SK-N-SH (cell line): ENCODE data around the gene SETBP1. TPM values are rescaled to one million over a fixed set of nuclear protein-coding genes. Genes with fewer than 3 reads are reported as not detected.

Experiments
- CTCF ChIA-PET: fragments of 300-600, 350-600 bp; formaldehyde crosslinking; extraction: SDS; loops from one replicate; lab custom pipeline; 2021; lab: Yijun Ruan, JAX
- POLR2A ChIA-PET: fragments of 350-600 bp; sonication (Branson Sonifier 250); formaldehyde crosslinking; extraction: SDS; loops from one replicate; lab custom pipeline; 2020; ENCODE audit warnings: antibody characterized with exemption, inconsistent platforms; lab: Yijun Ruan, JAX
- DNase-seq: peaks from one replicate; pipeline ENCODE4 v3.0.0; 2012
- H2AFZ ChIP-seq: fragments of 200-600 bp; sonication (generic); 2 replicates; pipeline ENCODE4 v1.8.1; 2016; ENCODE audit warnings: antibody characterized with exemption, mild to moderate bottlenecking, low read depth
- H3F3A ChIP-seq: fragments of 200-600 bp; sonication (generic); replicated peaks from 2 replicates; pipeline ENCODE3; 2016; ENCODE audit warnings: antibody characterized with exemption, mild to moderate bottlenecking; ENCODE audit not compliant: insufficient read depth
- H3K27ac ChIP-seq, 2 experiments: fragments of 200-500 bp in 1 of 2; fragments of 200-600 bp in 1 of 2; sonication (Bioruptor generic) in 1 of 2; sonication (generic), shearing (Covaris generic) in 1 of 2; 2 replicates each; pipeline versions ENCODE4 v1.5.1 to v1.6.1; 2014 to 2016; ENCODE audit warnings: low read depth in 2 of 2, inconsistent platforms in 1 of 2, low read length in 1 of 2, mild to moderate bottlenecking in 1 of 2, mixed read lengths in 1 of 2
- H3K27me3 ChIP-seq: fragments of 200-600 bp; sonication (generic), shearing (Covaris generic); 2 replicates; pipeline ENCODE4 v1.6.1; 2016; ENCODE audit warnings: mixed run types; ENCODE audit not compliant: insufficient read depth
- H3K36me3 ChIP-seq, 2 experiments: fragments of 200-500 bp in 1 of 2; fragments of 200-600 bp in 1 of 2; sonication (Bioruptor generic) in 1 of 2; sonication (generic) in 1 of 2; replicated peaks in 1 of 2; 2 replicates each; pipeline versions ENCODE3 to v1.5.1; 2014 to 2016; ENCODE audit warnings: low read length in 1 of 2, mild to moderate bottlenecking in 1 of 2; ENCODE audit not compliant: insufficient read depth in 2 of 2, control insufficient read depth in 1 of 2
- H3K4me1 ChIP-seq, 2 experiments: fragments of 200-500 bp in 1 of 2; fragments of 200-600 bp in 1 of 2; sonication (Bioruptor generic) in 1 of 2; sonication (generic), shearing (Covaris generic) in 1 of 2; 2 replicates each; pipeline versions ENCODE4 v1.5.1 to v1.6.1; 2014 to 2016; ENCODE audit warnings: low read depth in 1 of 2, low read length in 1 of 2, mixed run types in 1 of 2; ENCODE audit not compliant: insufficient read depth in 2 of 2, control insufficient read depth in 1 of 2
- H3K4me2 ChIP-seq: fragments of 200-600 bp; sonication (generic), shearing (Covaris generic); 2 replicates; pipeline ENCODE4 v1.6.1; 2017; ENCODE audit warnings: mixed run types
- H3K4me3 ChIP-seq, 2 experiments: fragments of 200-500 bp in 1 of 2; fragments of 200-600 bp in 1 of 2; sonication (Bioruptor generic) in 1 of 2; sonication (generic), shearing (Covaris generic) in 1 of 2; 2 replicates each; pipeline versions ENCODE4 v1.5.1 to v1.8.1; 2014 to 2016; ENCODE audit warnings: low read depth in 2 of 2, inconsistent platforms in 1 of 2, low read length in 1 of 2, mild to moderate bottlenecking in 1 of 2, mixed read lengths in 1 of 2, moderate library complexity in 1 of 2
- H3K79me2 ChIP-seq: fragments of 200-600 bp; sonication (generic); 2 replicates; pipeline ENCODE4 v1.8.1; 2017; ENCODE audit warnings: mild to moderate bottlenecking; ENCODE audit not compliant: insufficient read depth
- H3K9ac ChIP-seq: fragments of 200-600 bp; sonication (generic); 2 replicates; pipeline ENCODE4 v1.6.1; 2017; ENCODE audit warnings: mixed run types
- H3K9me2 ChIP-seq: fragments of 200-600 bp; sonication (generic); 2 replicates; pipeline ENCODE4 v1.6.1; 2017; ENCODE audit warnings: mixed run types
- H3K9me3 ChIP-seq: fragments of 200-600 bp; sonication (generic); 2 replicates; pipeline ENCODE4 v1.6.1; 2017; ENCODE audit warnings: mixed run types, mild to moderate bottlenecking, moderate library complexity
- H4K20me1 ChIP-seq: fragments of 200-600 bp; sonication (generic); 2 replicates; pipeline ENCODE4 v1.6.1; 2017; ENCODE audit warnings: mild to moderate bottlenecking, mixed run types; ENCODE audit not compliant: insufficient read depth
- CHD2 ChIP-seq: fragments of 150-350 bp; IDR thresholded peaks from 2 replicates; pipeline ENCODE4 v1.6.1; 2018; ENCODE audit warnings: low read length; ENCODE audit not compliant: partially characterized antibody
- ELF1 ChIP-seq: IDR thresholded peaks from 2 replicates; pipeline ENCODE4 v1.4.0; 2012
- FOXJ3 ChIP-seq: sonication (generic); formaldehyde crosslinking; IDR thresholded peaks from 2 replicates; pipeline ENCODE4 v1.5.1; 2020; ENCODE audit warnings: mild to moderate bottlenecking, missing genetic modification reagents
- IRF3 ChIP-seq: fragments of 150-350 bp; IDR thresholded peaks from 2 replicates; pipeline ENCODE4 v1.6.1; 2016; ENCODE audit warnings: mild to moderate bottlenecking, low read depth, low read length
- MXI1 ChIP-seq: IDR thresholded peaks from 2 replicates; pipeline ENCODE4 v1.6.1; 2012; ENCODE audit warnings: mild to moderate bottlenecking, low read depth, low read length, improper control_type of control experiment
- NRF1 ChIP-seq: IDR thresholded peaks from 2 replicates; pipeline ENCODE4 v1.6.1; 2012; ENCODE audit warnings: low read depth, mild to moderate bottlenecking, low read length
- RAD21 ChIP-seq: IDR thresholded peaks from 2 replicates; pipeline ENCODE4 v1.6.1; 2012; ENCODE audit warnings: mild to moderate bottlenecking, low read length
- RXRA ChIP-seq: IDR thresholded peaks from 2 replicates; pipeline ENCODE4 v1.4.0; 2012; ENCODE audit warnings: low read depth, mild to moderate bottlenecking, borderline replicate concordance
- SIN3A ChIP-seq: IDR thresholded peaks from 2 replicates; pipeline ENCODE4 v1.6.1; 2012; ENCODE audit warnings: low read depth, mild to moderate bottlenecking, low read length, moderate library complexity, borderline replicate concordance
- TAF1 ChIP-seq: IDR thresholded peaks from 2 replicates; pipeline ENCODE4 v1.6.1; 2012; ENCODE audit warnings: low read depth, mild to moderate bottlenecking, low read length, moderate library complexity, borderline replicate concordance
- TCF12 ChIP-seq: IDR thresholded peaks from 2 replicates; pipeline ENCODE4 v1.4.0; 2012
- TEAD4 ChIP-seq: IDR thresholded peaks from 2 replicates; pipeline ENCODE4 v1.4.0; 2012; ENCODE audit warnings: mild to moderate bottlenecking, borderline replicate concordance; ENCODE audit not compliant: insufficient read depth
- USF1 ChIP-seq: IDR thresholded peaks from 2 replicates; pipeline ENCODE4 v1.4.0; 2012; ENCODE audit warnings: low read depth, borderline replicate concordance
- YY1 ChIP-seq: IDR thresholded peaks from 2 replicates; pipeline ENCODE4 v1.4.0; 2012; ENCODE audit warnings: low read depth, mild to moderate bottlenecking
- WGBS: methylation state at CpG from one replicate; pipeline ENCODE4 v1.1.6; 2017; ENCODE audit warnings: low lambda C conversion rate; 5-methylcytosine and 5-hydroxymethylcytosine counted together
- polyA plus RNA-seq, 3 experiments: library from polyadenylated mRNA; depleted of rRNA; stranded (reverse); fragments of >200 nt; gene quantifications; 2 replicates each; pipeline ENCODE4 v1.2.3, GENCODE V29; 2012
- TF ChIP-seq, protein P1 (sequence below): fragments of 200-600 bp; sonication (generic); IDR thresholded peaks from 2 replicates; pipeline ENCODE4 v1.6.1; 2017; ENCODE audit warnings: antibody characterized with exemption, mild to moderate bottlenecking, moderate library complexity

SETBP1 gene
- polyA plus RNA-seq, 1 of the 3 experiments (the other 2 are of a cell fraction), result 3.0 TPM

DNA sequence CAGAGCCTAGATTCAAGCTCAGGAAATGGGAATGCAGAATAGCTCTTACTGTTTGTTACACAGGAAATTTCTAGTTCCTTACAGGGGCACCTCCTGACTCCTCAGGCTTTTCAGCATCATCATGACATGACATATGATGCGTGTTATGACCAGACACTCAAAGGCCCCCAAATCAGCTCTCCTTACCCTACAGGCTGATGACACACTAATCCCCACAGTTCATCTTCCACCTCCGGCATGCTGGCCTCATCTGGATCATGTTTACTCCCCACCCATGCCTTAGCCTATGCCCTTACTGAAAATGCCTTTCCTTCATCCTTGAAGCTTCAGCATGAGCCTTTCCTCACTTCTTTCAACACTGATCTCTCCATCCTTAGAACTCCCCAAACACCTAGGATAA is 356.9 kb downstream of the SETBP1 start:
- no peak overlapping the region for H3K9ac ChIP-seq
- TF ChIP-seq SIN3A (no peak), TCF12 (no peak), TAF1 (no peak), NRF1 (no peak)
- TF ChIP-seq, all 33 proteins: peak for 0
- Histone ChIP-seq H2AFZ (no peak overlapping the region), H3K4me2 (no peak overlapping the region), H3K27ac (no peak overlapping the region), H3K36me3 (peaks cover 0 to 5% of the 10 kb centered on the region in 2 experiments), H3K4me1 (peaks cover 0 to 2% of the 10 kb centered on the region in 2 experiments; a peak in 1 of 4 replicates), H3K79me2 (no peaks in the 10 kb centered on the region), H3F3A (no peaks in the 10 kb centered on the region), H4K20me1 (no peaks in the 10 kb centered on the region), H3K9me3 (no peaks in the 10 kb centered on the region), H3K4me3 (no peak overlapping the region), H3K27me3 (no peaks in the 10 kb centered on the region), H3K9me2 (no peaks in the 10 kb centered on the region)
- CTCF ChIA-PET, result no interaction called here
- 97% methylated on average over 2 of the region's 2 CpGs for WGBS
- POLR2A ChIA-PET, result no interaction called here
- DNase-seq, result no peak

DNA sequence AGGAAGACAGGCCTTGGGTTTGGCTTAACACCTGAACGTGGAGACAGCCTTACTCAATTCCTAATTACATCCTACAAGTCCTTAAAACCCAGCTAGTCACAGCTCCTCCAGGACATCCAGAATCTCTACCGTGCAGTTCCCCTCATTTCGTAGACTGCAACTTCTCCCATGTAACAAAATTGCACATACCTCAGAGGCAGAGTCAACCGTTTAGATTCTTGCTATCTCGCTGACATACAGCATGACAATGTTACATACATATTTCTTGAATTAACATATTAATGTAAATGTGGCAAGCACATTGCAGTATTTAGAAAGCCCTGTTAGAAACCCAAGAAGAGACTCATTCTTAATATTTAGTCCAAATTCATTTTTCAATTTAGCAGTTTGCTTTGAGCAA is 358.7 kb downstream of the SETBP1 start:
- WGBS, result 73% methylated on average over 5 of the region's 5 CpGs
- Histone ChIP-seq H3K9ac (no peak overlapping the region), H3K4me3 (no peak overlapping the region), H3K9me2 (no peaks in the 10 kb centered on the region), H3K36me3 (peaks cover 0 to 5% of the 10 kb centered on the region in 2 experiments), H3K4me1 (no peaks in the 10 kb centered on the region; a peak in 1 of 4 replicates), H3K9me3 (no peaks in the 10 kb centered on the region), H3F3A (no peaks in the 10 kb centered on the region), H3K79me2 (no peaks in the 10 kb centered on the region), H3K27me3 (no peaks in the 10 kb centered on the region), H3K4me2 (no peak overlapping the region), H4K20me1 (no peaks in the 10 kb centered on the region), H2AFZ (no peak overlapping the region), H3K27ac (no peak overlapping the region)
- ChIA-PET POLR2A (no interaction called here), CTCF (no interaction called here)
- TF ChIP-seq USF1, result no peak
- TF ChIP-seq, protein P1, sequence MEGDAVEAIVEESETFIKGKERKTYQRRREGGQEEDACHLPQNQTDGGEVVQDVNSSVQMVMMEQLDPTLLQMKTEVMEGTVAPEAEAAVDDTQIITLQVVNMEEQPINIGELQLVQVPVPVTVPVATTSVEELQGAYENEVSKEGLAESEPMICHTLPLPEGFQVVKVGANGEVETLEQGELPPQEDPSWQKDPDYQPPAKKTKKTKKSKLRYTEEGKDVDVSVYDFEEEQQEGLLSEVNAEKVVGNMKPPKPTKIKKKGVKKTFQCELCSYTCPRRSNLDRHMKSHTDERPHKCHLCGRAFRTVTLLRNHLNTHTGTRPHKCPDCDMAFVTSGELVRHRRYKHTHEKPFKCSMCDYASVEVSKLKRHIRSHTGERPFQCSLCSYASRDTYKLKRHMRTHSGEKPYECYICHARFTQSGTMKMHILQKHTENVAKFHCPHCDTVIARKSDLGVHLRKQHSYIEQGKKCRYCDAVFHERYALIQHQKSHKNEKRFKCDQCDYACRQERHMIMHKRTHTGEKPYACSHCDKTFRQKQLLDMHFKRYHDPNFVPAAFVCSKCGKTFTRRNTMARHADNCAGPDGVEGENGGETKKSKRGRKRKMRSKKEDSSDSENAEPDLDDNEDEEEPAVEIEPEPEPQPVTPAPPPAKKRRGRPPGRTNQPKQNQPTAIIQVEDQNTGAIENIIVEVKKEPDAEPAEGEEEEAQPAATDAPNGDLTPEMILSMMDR, result no peak
- no peak for TF ChIP-seq CHD2
- TF ChIP-seq IRF3, result no peak
- no peak for TF ChIP-seq ELF1
- no peak for TF ChIP-seq RXRA
- no peak for TF ChIP-seq RAD21
- TF ChIP-seq MXI1, result no peak
- no peak for TF ChIP-seq YY1
- no peak for TF ChIP-seq FOXJ3 (CRISPR knock-in tag)
- TF ChIP-seq TEAD4, result no peak
- DNase-seq, result no peak
